NCI-H1092 treated with DMSO at 0.1 percent for 48 hours (cell line): Measurements from ENCODE around the gene CRYBA2.

Experiments
- DNase-seq: peaks from one replicate; lab custom pipeline; 2025; lab: John Stamatoyannopoulos, UW

The CRYBA2 gene

DNA sequence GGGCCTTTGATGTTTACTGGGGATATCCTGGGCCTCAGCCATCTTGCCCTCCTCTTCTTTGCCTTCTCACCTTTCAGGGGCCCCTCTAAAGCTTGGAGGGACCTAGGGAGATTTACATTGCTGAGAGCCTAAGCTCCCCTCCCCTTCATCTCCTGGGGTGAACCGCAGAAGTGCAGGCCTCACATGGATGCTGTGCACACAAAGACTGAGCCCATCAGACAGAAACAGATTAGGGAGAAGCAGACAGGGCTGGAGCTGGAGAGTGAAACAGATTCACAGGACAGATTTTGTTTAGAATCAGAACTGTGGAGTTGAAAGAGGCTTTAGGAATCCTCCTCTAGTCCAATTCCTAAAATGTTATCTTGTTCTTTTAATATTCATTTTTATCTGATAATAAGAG is 37.2 kb downstream of the CRYBA2 start:
- no peak for DNase-seq

GRCh38 chr2:218954541-218955300 is 38.5 kb downstream of the CRYBA2 start:
- no peak for DNase-seq

DNA sequence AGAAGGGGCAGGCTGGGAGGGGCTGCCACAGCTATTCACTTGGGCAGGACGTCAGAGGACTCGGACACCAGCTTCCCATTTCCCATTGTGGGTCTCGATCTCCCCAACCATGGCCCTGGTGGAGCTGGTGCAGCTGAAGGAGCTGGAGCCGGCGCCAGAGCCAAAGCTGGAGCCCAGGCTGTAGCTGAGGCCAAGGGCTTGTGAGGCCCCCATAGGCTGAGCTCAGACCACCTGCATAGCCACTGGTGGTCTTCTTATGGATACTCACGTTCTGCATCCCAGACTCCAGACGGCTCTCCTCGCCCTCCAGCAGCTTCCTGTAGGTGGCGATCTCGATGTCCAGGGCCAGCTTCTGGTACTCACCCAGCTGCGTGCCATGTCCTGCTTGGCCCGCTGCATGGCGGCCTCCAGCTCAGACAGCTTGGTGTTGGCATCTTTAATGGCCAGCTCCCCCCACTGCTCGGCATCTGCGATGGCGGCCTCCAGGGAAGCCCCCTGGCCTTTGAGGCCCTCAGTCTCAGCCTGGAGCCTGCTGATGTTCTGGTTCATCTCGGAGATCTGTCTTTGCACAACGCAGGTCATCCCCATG is 39.8 kb downstream of the CRYBA2 start:
- DNase-seq = no peak

GRCh38 chr2:218952160-218952559 is 41.1 kb downstream of the CRYBA2 start:
- no peak for DNase-seq

DNA sequence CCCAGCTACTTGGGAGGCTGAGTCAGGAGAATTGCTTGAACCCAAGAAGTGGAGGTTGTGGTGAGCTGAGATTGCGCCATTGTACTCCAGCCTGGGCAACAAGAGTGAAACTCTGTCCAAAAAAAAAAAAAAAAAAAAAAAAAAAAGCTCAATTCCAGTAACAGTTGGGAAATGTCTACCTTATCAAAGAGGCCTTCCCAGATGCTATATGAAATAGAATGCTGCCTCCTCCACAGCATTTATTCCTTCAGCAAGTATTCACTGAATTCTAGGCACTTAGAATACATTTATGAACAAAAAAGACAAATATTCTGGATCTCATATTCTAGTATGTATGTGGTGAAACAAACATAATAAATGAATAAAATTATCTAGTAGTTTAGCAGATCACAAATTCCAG is 46.6 kb downstream of the CRYBA2 start:
- DNase-seq = no peak

DNA sequence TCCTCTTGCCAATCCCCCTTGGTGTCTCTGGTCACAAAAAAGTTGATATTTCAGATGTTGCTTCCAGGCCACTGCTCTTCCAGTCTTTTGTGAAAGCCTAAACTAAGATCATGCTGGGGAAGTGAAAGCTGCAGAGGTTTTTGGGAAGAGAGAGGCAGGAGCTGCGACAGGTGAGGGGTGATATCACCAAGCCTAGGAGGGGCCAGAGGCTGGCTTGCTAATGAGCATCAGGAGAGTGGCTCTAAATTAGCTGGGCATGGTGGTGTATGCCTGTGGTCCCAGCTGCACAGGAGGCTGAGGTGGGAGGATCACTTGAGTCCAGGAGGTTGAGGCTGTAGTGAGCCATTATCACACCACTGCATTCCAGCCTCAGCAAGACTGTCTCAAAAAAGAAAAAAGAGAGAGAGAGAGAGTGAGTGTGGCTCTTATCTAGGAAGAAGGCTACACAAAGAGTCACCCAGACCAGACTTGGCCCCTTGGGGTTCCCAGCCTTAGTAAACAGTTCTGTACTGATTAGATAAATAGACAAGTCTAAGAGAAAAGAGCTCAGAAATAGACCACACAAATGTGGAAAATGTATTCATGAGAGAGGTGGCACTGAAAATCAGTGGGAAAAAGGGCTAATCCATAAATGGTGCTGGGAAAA is 48.3 kb downstream of the CRYBA2 start:
- DNase-seq = no peak
